AG09309 (cell line): ENCODE measurements around the gene RSPRY1.

ENCODE experiments used
- DNase-seq: peaks from one replicate; pipeline ENCODE4 v3.0.0-alpha.2; 2010; ENCODE audit warnings: low read depth
- H3K4me3 ChIP-seq: 2 replicates; pipeline ENCODE4 v1.5.1; 2011; ENCODE audit warnings: mild to moderate bottlenecking, low read depth, low read length, moderate library complexity; ENCODE audit not compliant: control insufficient read depth
- CTCF ChIP-seq: IDR thresholded peaks from 2 replicates; pipeline ENCODE4 v1.5.1; 2011; ENCODE audit warnings: mild to moderate bottlenecking, low read depth, low read length, inconsistent platforms; ENCODE audit not compliant: insufficient read depth, control insufficient read depth; ENCODE audit errors: missing control alignments

The RSPRY1 gene

GRCh38 chr16:57141822-57142631, 44.1 kb upstream of the RSPRY1 start:
- no peak for TF ChIP-seq CTCF
- no peak for DNase-seq
- H3K4me3 ChIP-seq = no peak overlapping the region

GRCh38 chr16:57143149-57143921, 42.8 kb upstream of the RSPRY1 start:
- no peak overlapping the region for H3K4me3 ChIP-seq
- TF ChIP-seq CTCF = no peak
- no peak for DNase-seq

GRCh38 chr16:57144027-57144426, 42.1 kb upstream of the RSPRY1 start:
- H3K4me3 ChIP-seq = no peak overlapping the region
- no peak for TF ChIP-seq CTCF
- DNase-seq = no peak

GRCh38 chr16:57145046-57146021, 40.8 kb upstream of the RSPRY1 start:
- no peak overlapping the region for H3K4me3 ChIP-seq
- no peak for TF ChIP-seq CTCF
- no peak for DNase-seq

GRCh38 chr16:57146040-57146647, 40.0 kb upstream of the RSPRY1 start:
- H3K4me3 ChIP-seq = no peak overlapping the region
- DNase-seq = no peak
- no peak for TF ChIP-seq CTCF

GRCh38 chr16:57146735-57147134, 39.4 kb upstream of the RSPRY1 start:
- peak; percentile 9 for TF ChIP-seq CTCF
- no peak overlapping the region for H3K4me3 ChIP-seq
- DNase-seq = no peak
